ENCODE results near the gene CCDC14.
A peak's percentile ranks its signal among the peaks of the same experiment; 100 is the strongest.
"Not testable (repeated sequence)": the region's sequence is repeated elsewhere in the genome, so short reads cannot be mapped to it uniquely, and the experiment has no call there.

CCDC14 gene

GRCh38 chr3:123960781-123961507, at the start of gene CCDC14:
Gene CCDC14, minus strand, starts transcription at chr3:123961229. Its CDS starts 56 bp downstream, at chr3:123961173.
- peaks cover 9% of the 10 kb centered on the region for H3K27me3 Mint-ChIP-seq
- no peaks in the 10 kb centered on the region for H3K9me3 Mint-ChIP-seq
- peaks cover 25% of the 10 kb centered on the region for H3K4me1 Mint-ChIP-seq (ENCODE audit: low read depth)
- peak within 1 kb of the TSS; percentile 90 for H3K4me3 Mint-ChIP-seq
- H3K27ac Mint-ChIP-seq = peak within 1 kb of the TSS; percentile 90
- H3K36me3 Mint-ChIP-seq (ENCODE audit: low read depth) = peaks cover 15% of the 10 kb centered on the region

DNA sequence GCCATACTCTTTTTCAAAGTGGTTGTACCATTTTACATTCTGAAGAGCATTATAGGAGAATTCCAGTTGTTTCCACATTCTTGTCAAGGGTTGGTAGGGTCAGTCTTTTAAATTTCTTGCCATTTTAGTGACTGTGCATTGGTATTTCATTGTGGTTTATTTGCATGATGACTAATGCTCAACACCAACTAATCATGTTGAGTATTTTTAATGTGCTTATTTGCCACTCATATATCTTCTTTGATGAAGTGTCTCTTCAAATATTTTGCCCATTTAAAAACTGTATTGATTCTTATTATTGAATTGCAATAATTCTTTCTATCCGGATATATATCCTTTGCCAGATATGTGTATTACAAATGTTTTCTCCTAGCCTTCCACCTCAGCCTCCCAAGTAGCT, 47.3 kb upstream of the CCDC14 start:
- peaks cover 38% of the 10 kb centered on the region for H3K27me3 Mint-ChIP-seq
- not testable (repeated sequence) for H3K4me1 Mint-ChIP-seq (ENCODE audit: low read depth); H3K27ac Mint-ChIP-seq; H3K36me3 Mint-ChIP-seq (ENCODE audit: low read depth); H3K4me3 Mint-ChIP-seq; H3K9me3 Mint-ChIP-seq

DNA sequence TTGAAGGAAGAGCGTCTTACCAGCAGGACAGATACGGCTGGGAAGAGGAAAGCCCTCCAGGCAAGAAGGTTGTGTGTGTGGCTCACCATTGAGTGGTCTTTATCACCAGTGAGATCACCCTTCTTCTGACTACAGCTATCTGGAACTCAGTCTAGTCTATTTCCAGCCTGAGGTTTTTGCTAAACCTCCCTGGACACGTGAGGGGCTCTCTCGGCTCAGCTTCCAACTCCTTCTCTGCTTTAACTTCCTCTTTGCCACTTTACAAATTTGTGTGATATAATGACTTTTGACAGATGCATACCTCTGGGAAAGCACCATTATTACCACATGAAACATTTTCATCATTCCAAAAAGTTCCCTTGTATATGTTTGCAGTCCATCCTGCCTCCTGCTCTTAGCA, 46.2 kb upstream of the CCDC14 start:
- no peak overlapping the region for H3K4me3 Mint-ChIP-seq
- H3K27ac Mint-ChIP-seq = no peak overlapping the region
- H3K36me3 Mint-ChIP-seq (ENCODE audit: low read depth) = no peaks in the 10 kb centered on the region
- no peaks in the 10 kb centered on the region for H3K9me3 Mint-ChIP-seq
- peaks cover 43% of the 10 kb centered on the region for H3K27me3 Mint-ChIP-seq
- no peaks in the 10 kb centered on the region for H3K4me1 Mint-ChIP-seq (ENCODE audit: low read depth)

DNA sequence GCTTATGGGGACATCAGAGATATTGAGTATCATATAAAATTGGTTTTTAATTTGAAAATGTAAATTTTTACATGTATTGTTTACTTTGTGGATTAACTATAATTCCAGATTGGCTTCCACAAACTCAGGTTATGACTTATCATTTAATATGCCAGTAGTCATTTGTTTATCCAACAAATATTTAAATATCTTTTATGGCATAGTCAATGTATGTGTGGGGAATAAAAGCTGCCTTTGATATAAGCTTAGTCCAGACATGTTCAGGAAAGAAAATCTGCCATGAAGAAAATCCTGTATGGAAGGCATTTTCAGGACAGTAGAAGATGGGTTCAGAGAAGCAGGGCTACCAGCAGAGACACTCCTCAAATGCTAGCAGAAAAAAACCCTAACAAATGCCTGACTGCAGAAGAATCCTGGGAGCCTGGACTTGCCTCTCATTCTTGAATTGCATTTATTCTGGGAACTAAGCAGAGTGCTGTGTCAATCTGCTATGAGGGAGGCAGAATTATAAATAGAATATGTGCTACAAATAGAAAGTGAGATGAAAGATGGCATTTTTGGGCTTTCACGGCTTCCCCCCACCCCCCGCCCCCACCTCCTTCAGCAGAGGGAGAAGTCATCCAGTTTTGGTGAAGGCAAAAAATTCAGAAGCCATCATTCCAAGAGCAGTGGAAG, 41.5 kb upstream of the CCDC14 start:
- H3K27me3 Mint-ChIP-seq = peaks cover 57% of the 10 kb centered on the region
- not testable (repeated sequence) for H3K9me3 Mint-ChIP-seq; H3K4me1 Mint-ChIP-seq (ENCODE audit: low read depth); H3K4me3 Mint-ChIP-seq; H3K36me3 Mint-ChIP-seq (ENCODE audit: low read depth); H3K27ac Mint-ChIP-seq

DNA sequence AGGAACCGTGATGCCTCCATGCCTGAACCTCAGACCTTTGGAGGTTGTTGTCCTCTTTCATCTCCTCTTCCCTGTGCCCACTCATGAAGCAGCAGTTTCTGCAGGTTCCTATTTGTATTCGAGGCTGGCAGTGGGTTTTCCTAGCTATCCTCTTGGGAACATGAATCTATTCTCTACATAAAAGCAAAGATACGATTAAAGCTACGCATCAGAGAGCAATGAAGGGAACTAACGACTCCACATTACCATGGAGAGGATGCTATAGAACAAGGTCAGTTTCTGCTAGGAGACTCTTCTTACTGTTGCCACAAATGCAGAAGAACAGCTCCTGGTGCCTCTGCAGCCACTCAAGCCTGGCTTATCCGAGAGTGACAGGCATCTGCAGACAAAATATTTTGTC, 40.3 kb upstream of the CCDC14 start:
- H3K4me3 Mint-ChIP-seq; H3K36me3 Mint-ChIP-seq (ENCODE audit: low read depth); H3K9me3 Mint-ChIP-seq; H3K4me1 Mint-ChIP-seq (ENCODE audit: low read depth); H3K27ac Mint-ChIP-seq: not testable (repeated sequence)
- H3K27me3 Mint-ChIP-seq = peaks cover 54% of the 10 kb centered on the region

- Mint-ChIP-seq H3K36me3 (ENCODE audit: low read depth) (no peaks in the 10 kb centered on the region), H3K4me1 (ENCODE audit: low read depth) (no peaks in the 10 kb centered on the region), H3K27me3 (peaks cover 40% of the 10 kb centered on the region), H3K27ac (no peak overlapping the region), H3K9me3 (no peaks in the 10 kb centered on the region), H3K4me3 (no peak overlapping the region)
These were observed 36.5 kb upstream of the CCDC14 start for GRCh38 chr3:123997543-123997942.

DNA sequence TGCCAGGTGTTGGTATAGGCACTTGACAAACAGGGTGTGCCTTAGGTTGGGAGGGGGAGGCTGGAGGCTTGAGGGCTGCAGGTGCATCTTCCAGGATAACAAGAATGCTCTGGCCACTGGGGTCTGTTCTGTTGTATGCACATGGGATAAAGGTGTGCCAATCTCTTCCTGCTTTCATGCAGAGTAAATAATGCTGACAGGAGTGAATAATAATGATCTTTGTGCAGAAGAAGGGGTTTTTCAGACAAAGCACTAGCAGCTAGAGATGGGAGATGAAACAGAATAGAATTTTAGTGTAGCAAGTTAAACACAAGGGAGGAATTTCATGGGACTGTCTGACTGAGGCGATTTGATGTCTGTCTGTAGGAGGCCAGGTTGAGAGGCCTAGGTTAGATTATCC, 32.8 kb upstream of the CCDC14 start:
- H3K4me1 Mint-ChIP-seq (ENCODE audit: low read depth) = no peaks in the 10 kb centered on the region
- H3K4me3 Mint-ChIP-seq = no peak overlapping the region
- H3K9me3 Mint-ChIP-seq = no peaks in the 10 kb centered on the region
- H3K36me3 Mint-ChIP-seq (ENCODE audit: low read depth) = no peaks in the 10 kb centered on the region
- no peak overlapping the region for H3K27ac Mint-ChIP-seq
- H3K27me3 Mint-ChIP-seq = peaks cover 36% of the 10 kb centered on the region

DNA sequence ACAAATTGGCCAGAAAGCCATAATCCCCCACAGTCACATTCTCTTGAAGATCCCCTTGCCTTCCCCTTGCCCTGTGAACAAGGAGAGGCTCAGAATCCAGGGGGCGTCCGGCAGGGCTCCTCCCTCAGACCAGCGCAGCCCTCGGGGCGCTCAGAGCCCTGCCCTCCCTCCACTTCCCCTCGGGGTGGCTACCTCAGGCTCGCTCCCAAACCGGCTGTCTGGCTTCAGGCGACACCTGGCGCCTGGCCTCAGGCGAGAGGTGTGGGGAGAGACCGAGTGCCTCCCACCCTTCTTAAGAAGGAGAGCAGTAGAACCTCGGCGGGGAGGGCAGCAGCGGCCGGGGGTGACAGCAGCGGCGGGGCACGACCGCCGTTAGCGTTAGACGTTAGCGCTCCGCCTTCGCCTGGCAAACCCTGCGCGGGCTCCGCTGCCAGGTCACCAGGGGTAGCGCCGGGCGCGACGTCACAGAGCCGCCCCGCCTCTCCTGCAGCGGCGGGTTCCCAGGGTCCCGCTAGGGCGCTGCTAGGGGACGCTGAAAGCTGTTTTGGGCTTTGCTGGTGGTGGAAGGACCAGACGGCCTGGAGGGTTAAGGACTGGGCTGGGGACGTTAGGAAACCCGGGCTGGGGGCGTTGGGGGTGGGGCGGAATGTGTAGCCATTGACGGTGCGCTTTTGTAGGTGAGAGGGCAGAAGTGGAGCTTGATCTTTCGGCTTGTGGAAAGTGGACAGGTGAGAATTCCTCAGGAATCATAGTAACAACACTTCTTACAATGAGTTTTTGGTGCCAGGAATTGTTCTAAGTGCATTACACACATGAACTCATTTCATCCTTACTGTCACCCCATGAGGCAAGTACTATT, 30.9 kb upstream of the CCDC14 start, which contains the start of gene ROPN1:
ROPN1 (minus strand) TSS at position 395 of the 859 bp plus-strand sequence. CDS start 11,643 bp downstream, outside the sequence.
- not testable (repeated sequence) for H3K4me1 Mint-ChIP-seq (ENCODE audit: low read depth); H3K36me3 Mint-ChIP-seq (ENCODE audit: low read depth); H3K4me3 Mint-ChIP-seq; H3K27ac Mint-ChIP-seq; H3K9me3 Mint-ChIP-seq
- H3K27me3 Mint-ChIP-seq = peaks cover 37% of the 10 kb centered on the region

DNA sequence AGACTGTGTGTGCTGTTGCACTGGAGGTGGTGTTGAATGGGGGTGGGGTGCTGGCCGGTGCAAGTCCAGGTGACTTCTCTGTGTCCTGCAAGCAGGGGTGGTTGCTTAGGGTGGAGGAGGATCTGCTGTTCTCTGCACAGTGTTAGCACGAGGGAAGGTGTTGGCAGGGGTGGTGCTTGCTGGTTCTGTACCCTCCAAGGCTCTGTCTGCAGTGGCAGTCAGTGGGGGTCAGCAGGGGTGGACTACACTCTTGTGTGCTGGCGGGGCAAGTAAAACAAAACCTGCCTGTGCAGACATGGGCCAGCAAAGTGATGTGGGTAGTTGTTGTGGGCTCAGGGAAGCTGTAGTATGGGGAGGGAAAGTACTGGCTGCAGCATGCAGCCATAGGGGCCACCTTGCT, 25.4 kb upstream of the CCDC14 start:
- H3K27me3 Mint-ChIP-seq = peaks cover 67% of the 10 kb centered on the region
- no peak overlapping the region for H3K4me3 Mint-ChIP-seq
- H3K4me1 Mint-ChIP-seq (ENCODE audit: low read depth) = no peaks in the 10 kb centered on the region
- no peak overlapping the region for H3K27ac Mint-ChIP-seq
- H3K36me3 Mint-ChIP-seq (ENCODE audit: low read depth) = no peaks in the 10 kb centered on the region
- no peaks in the 10 kb centered on the region for H3K9me3 Mint-ChIP-seq

GRCh38 chr3:123984957-123985356, 23.9 kb upstream of the CCDC14 start:
- H3K4me1 Mint-ChIP-seq (ENCODE audit: low read depth) = no peaks in the 10 kb centered on the region
- no peaks in the 10 kb centered on the region for H3K9me3 Mint-ChIP-seq
- H3K4me3 Mint-ChIP-seq = no peak overlapping the region
- peaks cover 71% of the 10 kb centered on the region for H3K27me3 Mint-ChIP-seq
- H3K36me3 Mint-ChIP-seq (ENCODE audit: low read depth) = no peaks in the 10 kb centered on the region
- no peak overlapping the region for H3K27ac Mint-ChIP-seq

DNA sequence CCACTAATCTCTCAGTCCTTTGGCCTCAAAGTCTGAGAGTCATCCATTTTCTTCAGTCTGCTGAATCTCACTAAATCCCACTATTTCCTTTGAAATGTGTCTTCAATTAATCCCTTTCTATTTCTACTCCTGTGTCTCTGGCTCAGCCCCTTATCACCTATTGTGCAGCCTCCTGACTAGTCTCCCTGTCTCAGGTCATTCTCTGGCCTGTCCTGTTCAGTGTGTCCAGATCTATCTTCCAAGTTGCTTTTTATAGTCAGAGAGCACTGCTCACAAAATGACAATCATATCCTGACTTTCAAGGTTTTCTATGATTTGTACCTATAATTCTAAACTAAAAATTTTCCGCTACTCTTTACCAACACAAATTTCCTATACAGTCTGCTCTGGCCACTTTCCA, 23.3 kb upstream of the CCDC14 start:
- no peaks in the 10 kb centered on the region for H3K4me1 Mint-ChIP-seq (ENCODE audit: low read depth)
- H3K4me3 Mint-ChIP-seq = no peak overlapping the region
- H3K27me3 Mint-ChIP-seq = peaks cover 65% of the 10 kb centered on the region
- H3K9me3 Mint-ChIP-seq = no peaks in the 10 kb centered on the region
- no peaks in the 10 kb centered on the region for H3K36me3 Mint-ChIP-seq (ENCODE audit: low read depth)
- H3K27ac Mint-ChIP-seq = no peak overlapping the region

- H3K4me3 Mint-ChIP-seq; H3K27ac Mint-ChIP-seq; H3K36me3 Mint-ChIP-seq (ENCODE audit: low read depth); H3K4me1 Mint-ChIP-seq (ENCODE audit: low read depth); H3K9me3 Mint-ChIP-seq: not testable (repeated sequence)
- H3K27me3 Mint-ChIP-seq = peaks cover 48% of the 10 kb centered on the region
These were observed 20.3 kb upstream of the CCDC14 start for GRCh38 chr3:123981317-123981716.

GRCh38 chr3:123980539-123980938, 19.5 kb upstream of the CCDC14 start:
- no peaks in the 10 kb centered on the region for H3K4me1 Mint-ChIP-seq (ENCODE audit: low read depth)
- H3K27me3 Mint-ChIP-seq = peaks cover 48% of the 10 kb centered on the region
- no peaks in the 10 kb centered on the region for H3K36me3 Mint-ChIP-seq (ENCODE audit: low read depth)

DNA sequence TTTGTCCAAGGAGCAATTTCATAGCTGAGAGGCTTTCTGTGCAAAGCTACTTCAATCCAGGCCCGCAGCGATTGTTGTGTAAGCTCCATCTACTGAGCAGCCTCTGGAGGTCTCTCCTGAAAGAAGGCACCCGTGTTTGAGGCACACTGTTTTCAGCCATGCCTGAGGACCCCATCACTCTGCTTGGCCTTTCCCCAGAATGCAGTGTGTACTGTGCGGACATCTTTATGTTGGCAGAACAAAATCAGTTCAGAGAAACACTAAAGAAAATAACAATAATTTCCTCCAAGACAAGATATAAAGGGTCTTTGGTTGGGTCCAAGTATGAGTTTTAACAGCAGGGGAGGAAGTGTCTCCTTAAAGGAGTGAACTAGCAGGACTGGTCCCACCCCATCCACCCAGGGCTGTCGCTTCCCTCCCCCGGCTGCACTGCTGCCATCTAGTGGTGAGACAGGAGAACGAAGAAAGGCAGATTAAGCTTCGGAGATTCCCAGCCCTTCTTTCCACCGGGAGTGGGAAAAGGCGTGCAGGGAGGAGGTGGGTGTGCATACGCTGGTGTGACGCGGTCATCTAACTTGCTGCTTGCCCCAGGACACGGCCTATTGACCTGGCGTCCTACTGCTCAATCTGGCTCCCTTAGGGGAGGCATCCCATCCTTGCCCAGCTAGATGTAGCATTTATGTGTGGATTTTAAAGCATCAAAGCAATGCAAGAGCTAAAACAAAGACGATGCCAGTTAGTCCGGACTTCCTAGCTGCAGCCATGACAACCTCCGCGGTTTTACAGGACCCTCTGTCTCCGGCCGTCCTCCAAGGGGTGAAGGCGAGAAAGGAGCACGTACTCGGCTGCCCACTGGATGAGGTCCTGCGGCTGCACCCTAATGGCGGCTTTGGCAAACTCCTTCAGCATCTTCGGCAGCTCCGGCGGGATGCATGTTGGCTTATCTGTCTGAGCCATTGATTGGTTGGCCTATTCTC, 18.8 kb upstream of the CCDC14 start:
- peaks cover 44% of the 10 kb centered on the region for H3K27me3 Mint-ChIP-seq
- H3K4me1 Mint-ChIP-seq (ENCODE audit: low read depth); H3K27ac Mint-ChIP-seq; H3K4me3 Mint-ChIP-seq; H3K36me3 Mint-ChIP-seq (ENCODE audit: low read depth); H3K9me3 Mint-ChIP-seq: not testable (repeated sequence)

More at GRCh38 chr3:123980539-123980938, 19.5 kb upstream of the CCDC14 start:
- Mint-ChIP-seq H3K27ac (no peak overlapping the region), H3K9me3 (no peaks in the 10 kb centered on the region), H3K4me3 (no peak overlapping the region)
